PC-3 (cell line): Measurements from ENCODE around the gene HSFX4.

Source experiments
- EZH2 ChIP-seq: fragments of 300-600 bp; sonication (generic); IDR thresholded peaks from one replicate; pipeline ENCODE4 v1.6.1; 2017; ENCODE audit warnings: antibody characterized with exemption, mild to moderate bottlenecking, low read length; ENCODE audit not compliant: unreplicated experiment
- EZH2phosphoT487 ChIP-seq: fragments of 300-600 bp; sonication (generic); IDR thresholded peaks from 2 replicates; pipeline ENCODE4 v1.6.1; 2018; ENCODE audit warnings: mild to moderate bottlenecking, antibody characterized with exemption, low read length, borderline replicate concordance
- TF ChIP-seq, protein P1 (sequence below): fragments of 300-600 bp; sonication (generic); conservative IDR thresholded peaks from 2 replicates; pipeline ENCODE4 v1.5.1; 2017; ENCODE audit warnings: antibody characterized with exemption, low read depth, mild to moderate bottlenecking, low read length

DNA sequence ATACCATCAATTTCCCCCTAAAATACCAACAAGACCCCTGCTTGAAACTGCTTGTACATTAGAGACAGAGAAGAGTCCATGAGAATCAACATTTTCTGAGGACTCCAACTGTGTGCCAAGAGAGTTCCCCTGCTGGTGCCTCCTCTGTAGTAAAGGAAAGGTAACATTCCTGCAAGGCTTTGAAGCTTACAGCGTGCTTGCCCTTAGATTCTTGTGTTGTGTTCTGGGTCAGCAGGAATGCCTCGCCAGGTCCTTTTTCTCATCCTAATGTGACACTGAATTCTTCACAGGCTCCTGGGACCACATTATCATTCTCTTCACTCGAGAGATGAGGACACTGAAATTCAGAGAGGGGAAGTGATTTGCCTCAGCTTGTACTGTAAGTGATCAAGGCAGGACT, 18.6 kb downstream of the HSFX4 start:
- TF ChIP-seq, protein P1, sequence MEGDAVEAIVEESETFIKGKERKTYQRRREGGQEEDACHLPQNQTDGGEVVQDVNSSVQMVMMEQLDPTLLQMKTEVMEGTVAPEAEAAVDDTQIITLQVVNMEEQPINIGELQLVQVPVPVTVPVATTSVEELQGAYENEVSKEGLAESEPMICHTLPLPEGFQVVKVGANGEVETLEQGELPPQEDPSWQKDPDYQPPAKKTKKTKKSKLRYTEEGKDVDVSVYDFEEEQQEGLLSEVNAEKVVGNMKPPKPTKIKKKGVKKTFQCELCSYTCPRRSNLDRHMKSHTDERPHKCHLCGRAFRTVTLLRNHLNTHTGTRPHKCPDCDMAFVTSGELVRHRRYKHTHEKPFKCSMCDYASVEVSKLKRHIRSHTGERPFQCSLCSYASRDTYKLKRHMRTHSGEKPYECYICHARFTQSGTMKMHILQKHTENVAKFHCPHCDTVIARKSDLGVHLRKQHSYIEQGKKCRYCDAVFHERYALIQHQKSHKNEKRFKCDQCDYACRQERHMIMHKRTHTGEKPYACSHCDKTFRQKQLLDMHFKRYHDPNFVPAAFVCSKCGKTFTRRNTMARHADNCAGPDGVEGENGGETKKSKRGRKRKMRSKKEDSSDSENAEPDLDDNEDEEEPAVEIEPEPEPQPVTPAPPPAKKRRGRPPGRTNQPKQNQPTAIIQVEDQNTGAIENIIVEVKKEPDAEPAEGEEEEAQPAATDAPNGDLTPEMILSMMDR = no peak
- TF ChIP-seq EZH2 (no peak), EZH2phosphoT487 (no peak)
